DMS114 treated with DMSO at 0.1 percent for 48 hours (cell line): Measurements from ENCODE around the gene MRPS22.
"Not testable (repeated sequence)": the region's sequence is repeated elsewhere in the genome, so short reads cannot be mapped to it uniquely, and the experiment has no call there.

Source experiments
- DNase-seq: peaks from one replicate; lab custom pipeline; 2025; ENCODE audit not compliant: unreplicated experiment; lab: John Stamatoyannopoulos, UW

The MRPS22 gene

DNA sequence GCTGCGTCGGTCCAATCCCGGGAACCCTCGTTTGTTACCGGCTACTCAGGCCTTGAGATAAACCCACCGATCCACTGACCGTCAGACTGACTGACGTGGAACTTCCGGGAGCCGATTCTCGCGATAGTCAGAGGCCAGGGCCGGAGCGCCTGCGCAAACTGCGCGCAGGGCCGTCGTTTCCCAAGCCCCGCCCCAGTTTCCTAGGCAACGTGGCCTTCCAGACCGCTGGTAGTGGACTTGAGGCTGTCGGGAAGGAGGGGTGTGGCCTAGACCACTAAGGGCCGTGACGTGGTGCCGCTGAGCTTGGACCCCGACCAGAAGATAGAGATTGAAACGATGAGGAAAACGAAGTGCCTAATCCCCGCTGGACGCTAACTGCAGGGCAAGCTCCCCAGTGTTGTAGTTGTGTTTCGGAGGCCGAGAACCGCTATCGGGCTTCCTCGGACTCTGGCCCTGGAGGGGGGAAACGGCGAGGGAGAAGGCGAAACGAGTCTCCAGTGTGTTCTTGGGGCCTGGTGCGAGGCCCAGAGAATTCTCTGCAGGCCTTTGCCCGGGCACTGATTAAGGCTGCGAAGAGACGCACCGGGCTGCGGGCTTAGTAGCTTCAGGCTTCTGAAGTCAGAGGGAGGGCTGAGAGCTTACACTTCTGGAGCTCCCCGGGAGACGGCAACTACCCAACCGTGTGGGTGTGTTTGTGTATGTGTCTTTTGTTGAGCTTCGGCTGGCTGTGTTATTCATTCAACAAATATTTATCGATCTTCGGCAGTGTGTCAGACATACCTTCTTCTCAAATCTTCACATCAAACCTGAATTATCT lies 45.9 kb downstream of the MRPS22 start, which contains the start of gene COPB2:
TSS of gene COPB2 (minus strand) at position 96 of the 817 bp plus-strand sequence. CDS start 97 bp downstream, outside the sequence.
- DNase-seq, result peak; percentile 95

DNA sequence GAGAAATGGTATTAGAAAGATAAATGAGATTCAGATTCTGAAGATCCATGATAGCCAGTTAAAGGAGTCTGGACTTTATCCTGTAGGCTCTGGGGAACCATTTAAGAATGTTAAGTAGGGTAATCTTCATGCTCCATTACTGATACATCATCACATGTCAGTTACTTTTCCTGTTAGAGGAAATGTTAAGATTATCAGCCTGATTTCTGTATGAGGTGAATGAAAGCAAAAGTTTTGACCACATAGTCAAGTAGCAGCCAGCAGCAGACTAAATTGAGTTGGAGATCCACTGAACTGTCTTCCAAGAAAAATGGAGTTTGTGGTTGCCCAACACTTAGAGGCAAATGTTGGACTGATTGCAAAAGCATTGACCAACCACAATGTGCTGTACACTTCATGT lies 50.3 kb downstream of the MRPS22 start:
- DNase-seq, result no peak

DNA sequence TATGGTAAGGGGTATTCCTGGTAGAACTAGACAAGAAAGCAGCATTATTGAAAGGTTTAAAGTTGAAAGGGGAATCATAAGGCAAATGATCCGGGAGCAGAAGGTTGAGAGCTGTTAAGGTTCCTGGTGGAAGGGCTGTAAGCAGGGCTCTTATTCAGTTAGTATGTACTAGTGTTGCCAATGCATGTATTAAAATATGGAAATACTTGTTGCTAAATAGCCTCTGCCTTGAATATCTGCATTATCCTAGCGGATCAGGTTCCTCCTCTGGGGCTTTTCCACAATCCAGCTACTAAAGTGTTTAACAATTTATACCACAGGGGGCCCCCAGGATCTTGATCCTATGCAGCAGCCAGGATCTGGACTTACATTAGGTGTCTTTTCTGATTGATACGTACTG lies 52.9 kb downstream of the MRPS22 start:
- no peak for DNase-seq

DNA sequence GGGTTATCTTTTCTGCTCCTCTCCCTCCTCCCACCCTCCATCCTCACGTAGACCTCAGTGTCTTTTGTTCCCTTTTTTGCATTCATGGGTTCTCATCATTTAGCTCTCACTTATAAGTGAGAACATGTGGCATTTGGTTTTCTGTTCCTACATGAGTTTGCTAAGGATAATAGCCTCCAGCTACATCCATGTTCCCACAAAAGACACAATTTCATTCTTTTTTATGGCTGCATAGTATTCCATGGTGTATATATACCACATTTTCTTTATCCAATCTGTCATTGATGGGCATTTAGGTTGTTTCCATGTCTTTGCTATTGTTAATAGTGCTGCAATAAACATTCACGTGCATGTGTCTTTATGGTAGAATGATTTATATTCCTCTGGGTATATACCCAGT lies 57.3 kb downstream of the MRPS22 start:
- DNase-seq, result not testable (repeated sequence)
